Measurements from ENCODE around the gene PAFAH1B1.
"Not testable (repeated sequence)": the region's sequence is repeated elsewhere in the genome, so short reads cannot be mapped to it uniquely, and the experiment has no call there.

Gene PAFAH1B1

DNA sequence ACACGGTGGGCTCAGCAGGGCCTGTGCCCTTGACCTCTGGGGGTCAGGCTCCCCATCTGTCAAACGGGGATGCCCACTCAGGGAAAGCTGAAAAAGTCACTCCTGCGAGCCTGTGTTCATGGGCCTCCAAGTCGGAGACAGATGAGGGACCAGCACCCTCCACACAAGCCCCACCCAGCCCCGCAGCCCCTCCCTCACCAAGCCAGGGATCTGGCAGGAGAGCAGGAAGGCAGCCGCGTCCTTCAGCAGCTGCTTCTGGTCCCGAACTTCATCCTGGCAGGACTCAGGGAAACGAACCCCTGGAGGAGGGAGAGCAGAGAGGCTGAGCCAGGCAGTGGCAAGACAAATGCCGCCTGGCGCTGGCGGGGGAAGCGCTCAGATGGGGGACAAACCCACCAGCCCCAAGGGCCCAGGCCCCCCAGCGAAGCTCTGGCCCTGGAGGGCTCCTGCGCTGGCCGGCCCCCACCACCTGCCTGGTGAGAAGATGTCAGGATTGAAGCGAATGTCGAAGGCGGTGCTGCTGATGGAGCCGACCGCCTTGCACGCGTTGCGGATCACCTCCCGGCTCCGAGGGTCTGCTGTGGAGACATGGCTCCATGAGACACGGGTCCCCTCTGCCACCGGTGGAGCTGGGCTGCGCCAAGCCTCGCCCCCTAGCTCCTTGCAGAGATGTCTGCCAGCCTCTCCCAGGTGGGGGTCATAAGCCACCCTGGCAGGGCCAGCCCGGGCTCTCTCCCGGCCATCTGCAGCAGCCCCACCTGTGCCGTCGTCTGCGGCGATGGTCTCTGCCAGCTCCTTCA is 102.7 kb downstream of the PAFAH1B1 start:
- Histone ChIP-seq H4K20me1 (ENCODE audit: control insufficient read depth, insufficient read depth, low read depth, low read length) (peaks cover 8% of the 10 kb centered on the region; the same call in 1 of the 2 replicates), H3K27ac (ENCODE audit: low read depth, low read length) (no peak overlapping the region), H3K9me2 (replicated peaks; ENCODE audit: control insufficient read depth, low read length) (no peaks in the 10 kb centered on the region), H3K4me3 (ENCODE audit: low read length) (no peak overlapping the region), H3K4me1 (ENCODE audit: control insufficient read depth, low read length) (no peaks in the 10 kb centered on the region), H3K4me2 (ENCODE audit: low read length) (no peak overlapping the region), H3K79me2 (ENCODE audit: control insufficient read depth, low read length) (peaks cover 5% of the 10 kb centered on the region; the same call in 1 of the 2 replicates), H3F3A (ENCODE audit: control insufficient read depth, insufficient read depth) (no peaks in the 10 kb centered on the region), H3K9me3 (ENCODE audit: control insufficient read depth, insufficient read depth, low read length) (no peaks in the 10 kb centered on the region), H3K36me3 (ENCODE audit: control insufficient read depth, low read length) (peaks cover 85% of the 10 kb centered on the region), H3K27me3 (ENCODE audit: control insufficient read depth, low read length) (no peaks in the 10 kb centered on the region)
- no peak for TF ChIP-seq EZH2phosphoT487 (IDR thresholded peaks at IDR 0.05; ENCODE audit: borderline replicate concordance, low read length)

DNA sequence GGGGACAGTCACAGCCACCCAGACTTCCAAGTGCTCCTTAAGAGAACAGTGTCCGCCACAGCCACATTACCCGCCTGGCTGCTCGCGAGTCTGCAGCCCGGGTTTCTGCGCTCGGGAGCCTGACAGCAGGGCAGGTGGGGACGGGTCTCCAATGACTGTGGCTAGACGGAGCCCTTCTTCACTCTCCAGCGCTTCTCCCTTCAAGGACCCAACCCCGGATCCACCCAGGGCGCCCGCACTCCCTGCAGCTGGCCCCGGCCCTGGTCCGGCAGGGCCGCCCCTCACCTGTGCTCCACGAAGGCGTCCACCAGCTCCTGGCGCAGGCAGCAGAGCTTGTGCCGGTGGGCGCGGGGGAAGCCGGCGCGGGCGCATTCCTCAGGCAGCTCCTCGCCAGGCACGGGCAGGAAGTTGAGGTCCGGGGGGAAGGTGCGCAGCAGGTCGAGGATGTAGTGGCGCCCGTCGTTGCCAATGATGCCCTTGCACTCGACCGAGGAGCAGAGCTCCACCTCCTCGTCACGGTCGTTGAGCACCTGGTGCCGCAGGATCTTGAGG is 104.2 kb downstream of the PAFAH1B1 start:
- no peak for TF ChIP-seq EZH2phosphoT487 (IDR thresholded peaks at IDR 0.05; ENCODE audit: borderline replicate concordance, low read length)
- TF ChIP-seq CTCF (IDR thresholded peaks at IDR 0.05; ENCODE audit: low read depth, low read length, poor library complexity, severe bottlenecking): no peak
- Histone ChIP-seq H3K4me1 (ENCODE audit: control insufficient read depth, low read length) (no peaks in the 10 kb centered on the region), H3K27ac (ENCODE audit: low read depth, low read length) (no peak overlapping the region), H3K4me2 (ENCODE audit: low read length) (no peak overlapping the region), H4K20me1 (ENCODE audit: control insufficient read depth, insufficient read depth, low read depth, low read length) (peaks cover 8% of the 10 kb centered on the region; the same call in 1 of the 2 replicates), H3K36me3 (ENCODE audit: control insufficient read depth, low read length) (peaks cover 88% of the 10 kb centered on the region), H3K79me2 (ENCODE audit: control insufficient read depth, low read length) (peaks cover 8% of the 10 kb centered on the region; the same call in 1 of the 2 replicates), H3K9me3 (ENCODE audit: control insufficient read depth, insufficient read depth, low read length) (no peaks in the 10 kb centered on the region), H3K27me3 (ENCODE audit: control insufficient read depth, low read length) (no peaks in the 10 kb centered on the region), H3K9me2 (replicated peaks; ENCODE audit: control insufficient read depth, low read length) (no peaks in the 10 kb centered on the region), H3K4me3 (ENCODE audit: low read length) (no peak overlapping the region), H3F3A (ENCODE audit: control insufficient read depth, insufficient read depth) (no peaks in the 10 kb centered on the region)

DNA sequence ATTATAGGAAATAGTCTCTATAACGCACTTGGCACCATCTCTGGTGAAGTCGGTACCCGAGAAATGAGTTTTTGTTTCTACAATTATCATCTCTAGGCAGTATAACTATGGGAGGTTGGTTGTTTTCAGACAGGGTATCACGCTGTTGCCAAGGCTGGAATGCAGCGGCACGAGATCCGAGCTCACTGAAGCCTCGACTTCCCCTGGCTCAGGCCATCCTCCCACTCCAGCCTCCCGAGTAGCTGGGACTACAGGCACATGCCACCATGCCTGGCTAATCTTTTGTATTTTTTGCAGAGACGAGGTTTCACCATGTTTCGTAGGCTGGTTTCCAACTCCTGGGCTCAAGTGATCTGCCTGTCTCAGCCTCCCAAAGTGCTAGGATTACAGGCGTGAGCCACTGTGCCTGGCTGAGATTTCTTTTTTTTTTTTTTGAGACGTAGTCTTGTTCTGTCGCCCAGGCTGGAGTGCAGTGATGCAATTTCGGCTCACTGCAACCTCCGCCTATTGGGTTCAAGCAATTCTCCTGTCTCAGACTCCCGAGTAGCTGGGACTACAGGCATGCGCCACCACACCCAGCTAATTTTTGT is 105.9 kb downstream of the PAFAH1B1 start:
- peaks cover 17% of the 10 kb centered on the region for H3K79me2 ChIP-seq (ENCODE audit: control insufficient read depth, low read length)
- H3K4me3 ChIP-seq (ENCODE audit: low read length); H3F3A ChIP-seq (ENCODE audit: control insufficient read depth, insufficient read depth); H4K20me1 ChIP-seq (ENCODE audit: control insufficient read depth, insufficient read depth, low read depth, low read length); H3K9me3 ChIP-seq (ENCODE audit: control insufficient read depth, insufficient read depth, low read length); H3K4me2 ChIP-seq (ENCODE audit: low read length); H3K9me2 ChIP-seq (replicated peaks; ENCODE audit: control insufficient read depth, low read length); H3K27ac ChIP-seq (ENCODE audit: low read depth, low read length); H3K27me3 ChIP-seq (ENCODE audit: control insufficient read depth, low read length); H3K4me1 ChIP-seq (ENCODE audit: control insufficient read depth, low read length): not testable (repeated sequence)
- H3K36me3 ChIP-seq (ENCODE audit: control insufficient read depth, low read length): peaks cover 91% of the 10 kb centered on the region

DNA sequence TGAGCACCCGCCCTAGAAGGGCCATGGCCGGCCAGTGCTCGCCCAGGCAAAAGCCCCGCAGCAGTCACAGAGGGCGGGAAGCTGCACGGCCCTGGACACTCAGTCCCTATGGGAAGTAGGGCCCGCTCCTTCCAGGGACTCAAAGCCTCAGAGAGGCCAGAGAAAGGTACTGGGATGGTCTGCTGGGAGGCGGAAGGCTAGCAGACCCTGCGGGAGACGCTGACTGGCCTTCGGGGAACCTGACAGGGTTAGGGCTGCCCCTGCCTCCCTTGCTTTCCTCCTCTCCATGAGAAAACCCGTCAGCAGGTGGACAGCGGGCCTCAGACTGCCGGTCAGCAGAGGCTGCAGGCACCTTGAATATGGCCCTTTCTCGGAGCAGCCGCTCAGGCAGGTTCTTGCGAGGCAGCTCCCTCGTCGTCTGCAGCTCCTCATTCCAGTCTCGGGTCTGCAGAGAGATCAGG is 106.6 kb downstream of the PAFAH1B1 start:
- peaks cover 91% of the 10 kb centered on the region for H3K36me3 ChIP-seq (ENCODE audit: control insufficient read depth, low read length)
- peaks cover 25% of the 10 kb centered on the region for H3K79me2 ChIP-seq (ENCODE audit: control insufficient read depth, low read length)
- no peak for TF ChIP-seq EZH2phosphoT487 (IDR thresholded peaks at IDR 0.05; ENCODE audit: borderline replicate concordance, low read length)
- no peak for TF ChIP-seq CTCF (IDR thresholded peaks at IDR 0.05; ENCODE audit: low read depth, low read length, poor library complexity, severe bottlenecking)
- no peaks in the 10 kb centered on the region for H3F3A ChIP-seq (ENCODE audit: control insufficient read depth, insufficient read depth)
- H3K4me2 ChIP-seq (ENCODE audit: low read length): no peak overlapping the region
- no peak overlapping the region for H3K4me3 ChIP-seq (ENCODE audit: low read length)
- H3K4me1 ChIP-seq (ENCODE audit: control insufficient read depth, low read length): no peaks in the 10 kb centered on the region
- no peaks in the 10 kb centered on the region for H3K27me3 ChIP-seq (ENCODE audit: control insufficient read depth, low read length)
- H3K9me2 ChIP-seq (replicated peaks; ENCODE audit: control insufficient read depth, low read length): no peaks in the 10 kb centered on the region
- peaks cover 9% of the 10 kb centered on the region for H4K20me1 ChIP-seq (ENCODE audit: control insufficient read depth, insufficient read depth, low read depth, low read length)
- H3K9me3 ChIP-seq (ENCODE audit: control insufficient read depth, insufficient read depth, low read length): no peaks in the 10 kb centered on the region
- H3K27ac ChIP-seq (ENCODE audit: low read depth, low read length): no peak overlapping the region

Measured in DOHH2 (cell line).